ENCODE measurements around the gene RIN3.

RIN3 gene

GRCh38 chr14:92686900-92687427 lies 173.4 kb downstream of the RIN3 start:
- ATAC-seq (ENCODE audit: low read depth) (peak; percentile 91), DNase-seq (ENCODE audit: low spot score in 2 of 2) (peak in 1 of 2 donors; percentile 90)
- Mint-ChIP-seq H3K9me3 (no peaks in the 10 kb centered on the region), H3K4me3 (no peak overlapping the region), H3K27ac (no peak overlapping the region), H3K27me3 (no peaks in the 10 kb centered on the region), H3K4me1 (peaks cover 6% of the 10 kb centered on the region), H3K36me3 (peaks cover 11% of the 10 kb centered on the region)

DNA sequence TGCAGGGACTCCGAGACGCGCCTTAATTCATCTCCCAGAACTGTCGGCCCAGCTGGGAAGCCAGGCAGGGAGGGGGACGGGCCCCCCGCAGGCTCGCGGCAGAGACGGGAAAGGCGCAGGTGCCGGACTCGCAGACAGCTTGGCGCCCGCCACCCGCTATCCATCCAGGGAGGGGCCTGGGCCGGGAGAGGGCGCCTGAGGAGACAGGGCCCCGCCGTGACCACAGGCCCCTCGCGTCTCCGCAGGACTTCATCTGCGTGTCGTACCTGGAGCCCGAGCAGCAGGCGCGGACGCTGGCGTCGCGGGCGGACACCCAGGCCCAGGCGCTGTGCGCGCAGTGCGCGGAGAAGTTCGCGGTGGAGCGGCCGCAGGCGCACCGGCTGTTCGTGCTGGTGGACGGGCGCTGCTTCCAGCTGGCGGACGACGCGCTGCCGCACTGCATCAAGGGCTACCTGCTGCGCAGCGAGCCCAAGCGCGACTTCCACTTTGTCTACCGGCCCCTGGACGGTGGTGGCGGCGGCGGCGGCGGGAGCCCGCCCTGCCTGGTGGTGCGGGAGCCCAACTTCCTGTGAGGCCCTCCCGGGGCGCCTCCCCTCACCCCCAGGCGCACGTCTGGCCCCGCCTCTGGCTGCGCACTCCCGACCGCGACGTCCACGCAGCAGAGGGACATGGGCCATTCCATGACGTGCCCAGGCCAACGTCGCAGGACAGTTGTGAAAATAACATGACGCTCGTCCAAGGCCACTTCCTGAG lies 174.3 kb downstream of the RIN3 start:
- peaks cover 6% of the 10 kb centered on the region for H3K4me1 Mint-ChIP-seq
- no peak for ATAC-seq (ENCODE audit: low read depth)
- no peak for DNase-seq (ENCODE audit: low spot score in 2 of 2)
- H3K4me3 Mint-ChIP-seq: no peak overlapping the region
- no peaks in the 10 kb centered on the region for H3K9me3 Mint-ChIP-seq
- H3K36me3 Mint-ChIP-seq: peaks cover 11% of the 10 kb centered on the region
- H3K27me3 Mint-ChIP-seq: no peaks in the 10 kb centered on the region
- H3K27ac Mint-ChIP-seq: no peak overlapping the region

GRCh38 chr14:92688434-92689375 lies 175.1 kb downstream of the RIN3 start:
- ATAC-seq (ENCODE audit: low read depth): no peak
- Mint-ChIP-seq H3K4me1 (peaks cover 10% of the 10 kb centered on the region), H3K27me3 (no peaks in the 10 kb centered on the region), H3K27ac (no peak overlapping the region), H3K36me3 (peaks cover 11% of the 10 kb centered on the region), H3K9me3 (no peaks in the 10 kb centered on the region), H3K4me3 (no peak overlapping the region)
- DNase-seq (ENCODE audit: low spot score in 2 of 2): no peak

GRCh38 chr14:92690171-92691011 lies 176.8 kb downstream of the RIN3 start:
- ATAC-seq (ENCODE audit: low read depth) (no peak), DNase-seq (ENCODE audit: low spot score in 2 of 2) (no peak)
- Mint-ChIP-seq H3K27me3 (no peaks in the 10 kb centered on the region), H3K4me1 (peaks cover 18% of the 10 kb centered on the region), H3K9me3 (no peaks in the 10 kb centered on the region), H3K4me3 (no peak overlapping the region), H3K27ac (peak overlapping the region; percentile 55), H3K36me3 (peaks cover 11% of the 10 kb centered on the region)

GRCh38 chr14:92692822-92693226 lies 179.2 kb downstream of the RIN3 start:
- ATAC-seq (ENCODE audit: low read depth): no peak
- H3K4me3 Mint-ChIP-seq: no peak overlapping the region
- no peak for DNase-seq (ENCODE audit: low spot score in 2 of 2)

GRCh38 chr14:92693998-92694795 lies 180.6 kb downstream of the RIN3 start:
- peak overlapping the region; percentile 16 for H3K27ac Mint-ChIP-seq
- no peak overlapping the region for H3K4me3 Mint-ChIP-seq
- peaks cover 35% of the 10 kb centered on the region for H3K4me1 Mint-ChIP-seq
- ATAC-seq (ENCODE audit: low read depth) (no peak), DNase-seq (ENCODE audit: low spot score in 2 of 2) (no peak)
- no peaks in the 10 kb centered on the region for H3K9me3 Mint-ChIP-seq
- no peaks in the 10 kb centered on the region for H3K27me3 Mint-ChIP-seq
- H3K36me3 Mint-ChIP-seq: peaks cover 7% of the 10 kb centered on the region

More at GRCh38 chr14:92692822-92693226, 179.2 kb downstream of the RIN3 start:
- no peaks in the 10 kb centered on the region for H3K27me3 Mint-ChIP-seq
- H3K4me1 Mint-ChIP-seq: peaks cover 28% of the 10 kb centered on the region
- peaks cover 10% of the 10 kb centered on the region for H3K36me3 Mint-ChIP-seq
- no peaks in the 10 kb centered on the region for H3K9me3 Mint-ChIP-seq
- no peak overlapping the region for H3K27ac Mint-ChIP-seq

DNA sequence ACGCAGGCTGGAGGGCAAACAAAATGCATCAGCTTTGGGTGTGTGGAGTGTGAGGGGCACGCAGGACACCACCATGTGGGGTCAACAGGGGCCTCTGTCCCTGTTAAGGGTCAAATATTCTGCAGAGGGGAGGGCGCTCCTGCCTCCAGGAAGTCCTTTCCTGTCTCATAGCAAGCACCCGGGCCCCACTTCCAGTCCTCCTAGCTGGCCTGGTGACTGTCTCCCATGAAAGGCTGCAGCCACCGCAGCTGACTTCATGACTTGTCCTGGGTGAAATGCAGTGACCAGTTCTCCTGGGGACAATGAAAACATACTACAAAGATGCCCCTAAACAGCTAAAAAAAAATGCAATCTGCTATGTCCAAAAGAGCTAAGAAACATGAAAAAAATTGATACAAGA lies 181.2 kb downstream of the RIN3 start:
- H3K4me3 Mint-ChIP-seq: no peak overlapping the region

GRCh38 chr14:92695562-92695961 lies 182.0 kb downstream of the RIN3 start:
- Mint-ChIP-seq H3K9me3 (no peaks in the 10 kb centered on the region), H3K4me1 (peaks cover 37% of the 10 kb centered on the region), H3K27ac (no peak overlapping the region), H3K27me3 (no peaks in the 10 kb centered on the region), H3K36me3 (peaks cover 5% of the 10 kb centered on the region), H3K4me3 (no peak overlapping the region)
- DNase-seq (ENCODE audit: low spot score in 2 of 2): no peak
- no peak for ATAC-seq (ENCODE audit: low read depth)

More for the DNA sequence above, 181.2 kb downstream of the RIN3 start:
- no peaks in the 10 kb centered on the region for H3K9me3 Mint-ChIP-seq
- ATAC-seq (ENCODE audit: low read depth) (no peak), DNase-seq (ENCODE audit: low spot score in 2 of 2) (no peak)
- no peak overlapping the region for H3K27ac Mint-ChIP-seq
- peaks cover 35% of the 10 kb centered on the region for H3K4me1 Mint-ChIP-seq
- no peaks in the 10 kb centered on the region for H3K27me3 Mint-ChIP-seq
- H3K36me3 Mint-ChIP-seq: peaks cover 7% of the 10 kb centered on the region

GRCh38 chr14:92696366-92696765 lies 182.8 kb downstream of the RIN3 start:
- Mint-ChIP-seq H3K4me3 (peak overlapping the region; percentile 65), H3K36me3 (peaks cover 5% of the 10 kb centered on the region), H3K27ac (peak overlapping the region; percentile 83), H3K27me3 (no peaks in the 10 kb centered on the region), H3K9me3 (no peaks in the 10 kb centered on the region), H3K4me1 (peaks cover 40% of the 10 kb centered on the region)
- ATAC-seq (ENCODE audit: low read depth) (peak; percentile 92), DNase-seq (ENCODE audit: low spot score in 2 of 2) (peak in 1 of 2 donors; percentile 36)

DNA sequence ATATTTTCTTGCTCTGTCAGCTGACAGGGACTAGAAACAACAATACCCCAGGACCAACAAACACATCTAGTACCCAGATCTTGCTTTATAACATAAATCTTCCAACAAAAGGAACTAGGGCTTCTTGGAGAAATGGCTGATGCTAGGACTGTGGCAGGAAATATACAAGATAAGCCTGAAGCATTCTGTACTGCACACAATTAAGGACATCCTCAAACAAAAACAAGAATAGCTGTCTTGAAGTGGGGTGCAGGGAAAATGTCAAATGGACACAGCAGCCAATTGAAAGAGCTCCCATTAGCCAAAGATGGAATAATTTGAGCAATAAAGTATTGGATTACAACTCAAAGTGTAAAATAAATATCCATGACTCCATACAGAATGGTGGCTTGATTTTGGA lies 184.8 kb downstream of the RIN3 start:
- H3K27ac Mint-ChIP-seq: no peak overlapping the region
- H3K27me3 Mint-ChIP-seq: no peaks in the 10 kb centered on the region
- ATAC-seq (ENCODE audit: low read depth) (no peak), DNase-seq (ENCODE audit: low spot score in 2 of 2) (no peak)
- no peaks in the 10 kb centered on the region for H3K9me3 Mint-ChIP-seq
- peaks cover 54% of the 10 kb centered on the region for H3K4me1 Mint-ChIP-seq
- no peak overlapping the region for H3K4me3 Mint-ChIP-seq
- peaks cover 5% of the 10 kb centered on the region for H3K36me3 Mint-ChIP-seq

- H3K4me1 Mint-ChIP-seq: peaks cover 46% of the 10 kb centered on the region
- ATAC-seq (ENCODE audit: low read depth): no peak
- H3K27ac Mint-ChIP-seq: peak overlapping the region; percentile 96
These were observed 188.2 kb downstream of the RIN3 start for GRCh38 chr14:92701826-92702225.

DNA sequence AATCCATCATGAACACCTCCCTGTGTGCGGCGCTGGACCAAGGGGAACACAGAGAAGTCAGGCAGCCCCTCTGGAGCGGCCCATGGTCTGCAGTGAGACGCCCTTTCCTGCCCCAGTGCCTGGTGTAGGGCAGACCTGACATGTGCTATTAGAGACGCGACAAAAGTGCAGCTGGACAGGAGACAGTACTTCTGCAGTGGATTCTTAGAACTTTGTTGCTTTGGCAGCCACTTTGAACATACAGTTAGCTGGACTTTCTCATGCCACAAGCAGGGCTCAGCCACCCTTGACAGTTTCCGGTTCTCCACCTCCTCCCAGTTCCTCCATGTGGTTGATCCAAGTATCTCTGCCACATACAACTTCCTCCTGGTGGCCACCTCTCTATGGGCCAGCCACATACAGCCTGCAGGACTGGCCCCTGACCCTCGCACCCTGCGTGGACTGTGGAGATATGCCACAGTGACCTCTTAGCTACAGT lies 188.9 kb downstream of the RIN3 start:
- ATAC-seq (ENCODE audit: low read depth) (no peak), DNase-seq (ENCODE audit: low spot score in 2 of 2) (no peak)
- Mint-ChIP-seq H3K27me3 (no peaks in the 10 kb centered on the region), H3K4me1 (peaks cover 45% of the 10 kb centered on the region), H3K36me3 (peaks cover 5% of the 10 kb centered on the region), H3K9me3 (no peaks in the 10 kb centered on the region), H3K27ac (peak overlapping the region; percentile 96), H3K4me3 (peak overlapping the region; percentile 59)

More at GRCh38 chr14:92701826-92702225, 188.2 kb downstream of the RIN3 start:
- Mint-ChIP-seq H3K9me3 (no peaks in the 10 kb centered on the region), H3K27me3 (no peaks in the 10 kb centered on the region), H3K4me3 (peak overlapping the region; percentile 22), H3K36me3 (peaks cover 2% of the 10 kb centered on the region)
- no peak for DNase-seq (ENCODE audit: low spot score in 2 of 2)

DNA sequence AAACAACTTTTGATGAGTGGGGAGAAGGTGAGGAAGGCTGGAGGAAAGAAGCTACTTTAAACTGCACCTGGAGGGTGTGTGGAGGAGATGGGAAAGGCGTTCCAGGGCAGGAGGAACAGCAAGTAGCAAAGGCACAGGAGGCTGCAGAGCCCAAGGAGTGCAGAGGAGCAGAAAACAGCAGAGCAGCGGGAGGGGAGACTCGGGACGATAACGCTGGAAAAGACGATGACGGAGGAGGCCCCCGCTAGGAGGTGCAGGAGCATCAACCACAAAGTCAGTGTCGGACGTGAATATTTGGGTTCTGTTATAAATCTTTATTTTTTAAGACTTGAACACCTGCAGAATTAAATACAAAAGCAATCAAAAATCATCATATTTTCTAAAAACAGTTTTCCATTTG lies 189.9 kb downstream of the RIN3 start:
- Mint-ChIP-seq H3K27ac (peak overlapping the region; percentile 96), H3K27me3 (no peaks in the 10 kb centered on the region), H3K9me3 (no peaks in the 10 kb centered on the region), H3K36me3 (peaks cover 5% of the 10 kb centered on the region), H3K4me1 (peaks cover 35% of the 10 kb centered on the region), H3K4me3 (peak overlapping the region; percentile 46)
- ATAC-seq (ENCODE audit: low read depth) (no peak), DNase-seq (ENCODE audit: low spot score in 2 of 2) (no peak)
